Fibroblast of skin of left quadriceps (primary cell): Measurements from ENCODE around the gene TCERG1L.

ENCODE experiments used
- DNase-seq, 2 experiments: peaks; one replicate each; pipeline ENCODE4 v3.0.0-alpha.2; 2013; ENCODE audit warnings: low read depth in 2 of 2

TCERG1L gene

GRCh38 chr10:131227163-131227740 is 84.3 kb downstream of the TCERG1L start:
- DNase-seq, result no peak

GRCh38 chr10:131226446-131227162 is 84.9 kb downstream of the TCERG1L start:
- no peak for DNase-seq

DNA sequence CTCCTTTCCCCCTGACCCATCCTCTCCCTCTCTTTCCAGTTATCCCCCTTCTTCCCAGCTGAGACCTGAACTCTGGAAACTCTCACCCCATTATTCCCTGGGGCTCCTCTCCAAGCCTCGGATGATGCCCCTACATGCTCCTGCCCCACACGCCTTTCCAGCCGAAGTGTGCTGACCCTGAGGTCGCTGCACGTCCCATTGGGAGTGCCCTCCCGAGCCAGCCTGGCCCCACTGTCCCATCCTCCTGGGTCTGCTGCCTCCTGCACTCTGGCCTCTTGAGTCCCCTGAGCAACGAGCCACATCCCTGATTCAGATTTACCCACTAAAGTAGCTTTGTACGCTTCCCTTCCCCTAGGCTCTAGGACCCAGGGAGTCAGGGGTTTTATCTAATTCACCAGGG is 87.4 kb downstream of the TCERG1L start:
- no peak for DNase-seq

DNA sequence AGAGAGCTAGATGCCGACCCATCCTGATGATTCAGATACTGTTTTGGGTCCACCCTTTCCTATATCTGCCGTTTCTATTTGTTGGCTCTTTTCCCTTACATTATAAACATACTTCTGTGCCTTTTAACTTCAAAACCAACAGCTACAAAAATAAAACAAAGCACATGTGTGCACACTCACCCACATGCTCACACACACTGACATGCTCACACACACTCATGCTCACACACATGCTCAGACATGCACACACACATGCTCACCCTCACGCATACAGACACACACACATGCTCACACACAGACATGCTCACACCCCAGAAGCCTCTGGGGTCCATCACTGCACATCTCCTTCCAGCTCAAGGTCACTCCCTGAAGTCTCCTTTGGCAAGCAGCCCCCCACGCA is 88.1 kb downstream of the TCERG1L start:
- DNase-seq, result no peak

DNA sequence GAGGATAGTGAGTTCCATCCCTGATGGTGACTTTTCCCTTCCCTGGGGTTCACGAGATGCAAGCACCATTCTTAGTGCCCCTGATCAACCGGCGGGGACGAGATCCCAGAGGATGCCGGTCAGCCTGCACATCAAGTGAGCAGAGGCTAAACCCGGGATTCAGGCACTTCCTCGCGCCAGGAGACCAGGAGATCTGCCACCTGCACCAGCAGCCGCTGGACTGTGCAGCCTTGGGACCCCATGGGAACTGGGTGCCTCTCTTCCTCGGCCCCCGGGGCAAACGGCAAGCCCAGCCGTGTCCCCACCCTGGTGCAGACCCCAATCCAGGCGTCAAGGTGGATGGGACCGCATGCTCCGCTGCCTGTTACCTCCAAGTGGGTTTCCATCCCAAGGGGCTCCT is 88.5 kb downstream of the TCERG1L start:
- DNase-seq, result no peak

- no peak for DNase-seq
Observed at GRCh38 chr10:131221632-131222277, 89.8 kb downstream of the TCERG1L start.

GRCh38 chr10:131220601-131221171 is 90.8 kb downstream of the TCERG1L start:
- DNase-seq, result no peak

DNA sequence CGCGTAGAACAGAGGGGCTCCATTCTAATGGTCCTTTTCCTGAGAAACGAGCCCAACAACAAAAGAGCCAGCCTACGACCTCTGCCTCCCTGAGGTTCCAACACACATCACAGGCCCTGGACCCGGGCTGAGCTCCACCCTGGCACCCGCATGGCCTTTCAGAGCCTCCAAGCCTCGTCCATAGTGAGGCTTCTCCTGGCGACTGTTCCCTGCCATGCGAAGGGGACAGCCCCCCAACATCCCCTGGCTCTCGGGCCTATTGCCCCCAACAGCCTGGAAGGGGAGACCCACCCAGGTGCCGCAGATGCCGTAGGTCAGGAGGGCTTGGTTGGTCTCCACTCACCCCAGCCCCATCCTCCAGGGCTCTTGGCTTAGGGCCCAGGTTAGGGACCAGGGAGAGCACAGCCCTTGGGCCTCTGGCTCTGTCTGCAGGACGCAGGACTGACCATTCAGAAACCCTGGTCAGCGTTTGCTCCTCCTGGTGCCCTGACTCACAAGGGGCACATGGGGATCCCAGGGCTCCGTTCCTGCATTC is 91.5 kb downstream of the TCERG1L start:
- DNase-seq, result no peak

GRCh38 chr10:131219584-131219886 is 92.0 kb downstream of the TCERG1L start:
- no peak for DNase-seq

- DNase-seq, result no peak
Observed at GRCh38 chr10:131218811-131219583, 92.5 kb downstream of the TCERG1L start.

DNA sequence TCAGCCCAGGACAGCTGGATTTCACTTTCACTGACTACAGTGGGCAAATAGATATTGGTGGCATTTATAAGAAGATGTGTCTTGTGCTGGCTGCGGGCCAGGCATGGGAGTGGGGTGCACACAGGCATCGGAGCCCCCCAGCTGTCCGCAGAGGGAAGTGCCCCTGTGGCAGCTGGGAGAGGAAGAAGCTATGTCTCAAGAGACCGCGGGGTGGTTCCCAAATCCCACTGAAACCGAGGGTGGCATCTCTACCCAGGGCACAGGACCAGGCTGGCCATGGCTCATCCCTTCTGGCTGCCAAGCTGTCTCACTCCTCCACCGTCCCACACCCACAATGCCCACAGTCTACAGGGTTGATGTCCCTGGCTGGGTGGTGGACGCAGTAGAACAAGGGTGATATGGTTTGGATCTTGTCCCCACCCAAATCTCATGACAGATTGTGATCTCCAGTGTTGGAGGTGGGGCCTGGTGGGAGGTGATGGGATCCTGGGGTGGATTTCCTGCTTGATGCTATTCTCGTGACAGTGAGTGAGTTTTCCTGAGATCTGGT is 94.8 kb downstream of the TCERG1L start:
- no peak for DNase-seq

DNA sequence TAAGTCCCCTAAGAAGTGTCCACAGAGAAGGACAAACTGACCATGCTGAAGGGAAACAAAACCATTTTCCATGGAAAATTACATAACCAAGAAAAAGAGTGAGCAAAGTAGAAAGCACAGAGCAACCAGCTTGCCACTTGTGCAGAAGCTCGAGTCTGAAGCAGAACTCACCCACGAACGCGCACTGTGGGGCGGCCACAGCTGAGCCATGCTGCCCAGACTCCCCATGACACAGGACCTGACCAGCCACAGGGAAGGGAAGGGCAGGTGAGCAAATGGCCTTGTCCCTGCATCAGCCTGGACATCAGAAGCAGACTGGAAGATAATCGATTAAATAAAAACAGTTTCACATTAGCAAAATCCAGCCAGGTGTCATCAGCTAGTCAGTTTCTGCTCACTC is 95.7 kb downstream of the TCERG1L start:
- DNase-seq, result no peak

DNA sequence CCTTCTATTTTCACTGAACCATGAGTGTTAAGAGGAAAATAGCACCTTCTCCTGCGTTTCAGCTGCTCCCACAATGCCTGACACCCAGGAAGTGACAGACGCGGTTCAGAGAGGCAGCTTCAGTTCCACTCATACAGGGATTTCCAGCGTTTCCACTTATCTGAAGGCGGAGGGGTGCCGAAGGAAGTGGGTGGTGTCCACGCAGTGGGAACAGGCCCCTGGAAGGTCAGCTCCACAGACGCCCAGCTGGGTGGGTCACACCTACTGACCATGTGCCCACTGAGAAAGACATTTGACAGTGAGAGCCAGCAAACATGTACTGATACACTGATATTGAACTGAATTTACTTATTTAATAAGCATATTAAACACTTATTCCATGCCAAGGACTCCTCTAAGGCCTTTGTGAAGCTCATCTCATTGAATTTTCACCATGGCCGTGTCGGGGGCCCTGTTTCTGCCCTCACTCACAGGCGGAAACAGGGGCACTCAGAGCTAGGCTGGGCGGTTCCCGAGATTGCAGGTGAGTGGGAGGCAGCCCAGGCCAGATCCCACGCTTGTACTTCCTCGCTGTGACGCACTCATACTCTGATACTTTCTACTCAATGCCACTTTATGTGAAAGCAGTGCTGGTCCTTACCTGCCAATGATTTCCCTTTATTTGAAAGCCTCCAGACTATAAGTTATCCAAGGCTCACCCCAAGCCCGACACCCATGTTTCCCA is 96.8 kb downstream of the TCERG1L start:
- DNase-seq, result no peak

GRCh38 chr10:131213741-131214505 is 97.6 kb downstream of the TCERG1L start:
- DNase-seq, result peak; percentile 25 to 32

DNA sequence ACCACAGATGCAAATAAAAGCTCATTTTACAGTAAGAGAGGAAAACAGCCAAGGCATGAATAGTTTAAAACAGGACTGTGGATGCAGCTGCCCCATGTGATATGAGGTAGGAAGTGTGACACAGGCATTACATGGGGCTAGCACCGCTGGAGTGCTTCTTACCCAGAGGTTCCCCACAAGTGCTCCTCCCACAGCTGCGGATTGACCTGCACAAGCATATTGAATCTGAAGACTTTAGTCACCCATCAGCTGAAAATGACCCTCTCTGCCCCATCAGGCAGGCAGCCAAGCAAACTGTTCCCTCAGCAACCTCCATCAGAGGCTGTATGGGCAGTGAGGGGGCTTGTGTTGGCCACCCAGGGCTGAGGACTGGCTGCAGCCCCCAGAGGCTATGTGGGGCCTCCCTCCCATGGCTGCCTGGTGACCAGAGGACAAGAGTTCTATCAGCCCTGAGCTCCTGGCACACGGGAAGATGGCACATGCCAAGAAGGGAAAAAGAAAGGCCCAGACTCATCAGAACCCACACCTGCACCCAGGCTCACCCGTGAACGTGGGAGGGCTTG is 98.7 kb downstream of the TCERG1L start:
- DNase-seq, result no peak

DNA sequence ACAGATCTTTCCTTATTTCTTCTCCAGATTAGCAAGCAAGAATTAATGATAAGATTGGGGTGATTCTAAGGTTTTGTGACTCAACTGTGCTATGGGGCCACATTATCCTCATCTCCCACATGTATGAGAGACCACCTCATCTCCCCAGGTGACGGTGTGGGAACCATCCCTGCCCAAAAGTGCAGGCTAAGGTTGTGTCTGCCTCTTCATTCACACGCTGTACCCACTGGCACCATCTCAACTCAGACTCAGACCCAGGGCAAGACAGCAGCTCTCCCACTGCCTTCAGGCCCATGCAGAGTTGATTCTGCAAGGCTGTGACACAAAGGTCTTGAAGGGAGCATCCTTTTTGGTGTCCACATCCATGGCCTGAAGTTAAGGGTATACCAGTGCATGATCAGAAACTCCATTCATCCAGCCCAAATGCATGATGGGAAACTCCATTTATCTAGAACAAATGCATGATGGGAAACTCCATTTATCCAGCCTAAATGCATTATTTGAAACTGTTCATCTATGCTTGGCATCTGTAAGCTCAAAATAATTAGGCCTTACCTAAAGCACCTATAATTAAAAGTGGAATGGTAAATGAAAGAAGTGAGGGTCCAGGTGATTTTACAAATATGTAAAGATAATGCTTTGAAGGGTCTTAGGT is 99.4 kb downstream of the TCERG1L start:
- DNase-seq, result no peak

- DNase-seq, result no peak
Observed at GRCh38 chr10:131211559-131211958, 100.0 kb downstream of the TCERG1L start.

DNA sequence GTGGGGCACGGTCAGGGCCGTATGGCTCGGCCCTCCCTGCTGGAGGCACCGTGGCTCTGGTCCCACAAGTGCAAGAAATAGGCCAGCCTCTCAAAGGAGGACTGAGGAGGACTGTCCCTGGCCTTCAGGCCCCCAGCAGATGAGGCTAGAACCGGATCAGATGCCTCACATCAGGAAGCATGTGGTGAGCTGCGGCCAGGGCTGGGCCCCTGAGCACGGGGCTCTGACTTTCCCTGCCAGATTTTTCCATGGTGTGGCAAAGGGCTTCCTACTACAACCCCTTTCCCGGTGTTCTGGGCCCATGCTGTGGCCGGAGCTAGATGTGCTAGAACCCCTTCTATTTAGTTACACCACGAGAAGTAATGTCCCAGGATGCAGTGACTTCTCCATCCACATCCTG is 100.4 kb downstream of the TCERG1L start:
- no peak for DNase-seq

GRCh38 chr10:131210181-131210580 is 101.3 kb downstream of the TCERG1L start:
- DNase-seq, result no peak
